ENCODE data around the gene NKX2-4.

NKX2-4 gene

DNA sequence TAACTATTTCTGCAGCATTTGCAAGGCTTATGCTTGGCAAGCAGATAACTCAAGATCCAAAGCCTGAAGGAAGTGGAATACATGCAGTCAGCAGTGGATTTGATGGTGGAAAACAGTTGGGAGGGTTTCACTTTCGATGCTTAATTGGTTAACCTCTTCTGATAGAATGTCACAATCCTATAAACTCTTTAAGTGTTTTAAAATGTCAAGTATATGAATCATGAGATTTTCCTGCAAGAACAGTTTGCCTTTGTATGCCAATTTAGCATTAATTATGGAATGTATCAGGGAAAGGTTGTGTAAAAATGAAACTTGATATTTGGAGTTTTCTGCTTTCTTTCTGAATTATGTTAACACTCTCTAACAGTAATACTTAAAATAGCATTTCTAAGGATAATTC, 36.6 kb downstream of the NKX2-4 start:
- Histone ChIP-seq H3K27me3 (ENCODE audit: control insufficient read depth, insufficient read depth, low read length) (no peaks in the 10 kb centered on the region), H3K9me3 (ENCODE audit: control insufficient read depth, low read length) (no peaks in the 10 kb centered on the region), H2AFZ (no peak overlapping the region), H3K36me3 (ENCODE audit: control insufficient read depth, insufficient read depth, low read length) (no peaks in the 10 kb centered on the region), H3K9ac (no peak overlapping the region), H3K27ac (no peak overlapping the region), H3K4me3 (ENCODE audit: low read depth, low read length) (no peak overlapping the region), H3K4me2 (ENCODE audit: low read length) (no peak overlapping the region), H3K79me2 (no peaks in the 10 kb centered on the region), H3K4me1 (no peaks in the 10 kb centered on the region)
- TF ChIP-seq CTCF (IDR thresholded peaks at IDR 0.05): no peak

DNA sequence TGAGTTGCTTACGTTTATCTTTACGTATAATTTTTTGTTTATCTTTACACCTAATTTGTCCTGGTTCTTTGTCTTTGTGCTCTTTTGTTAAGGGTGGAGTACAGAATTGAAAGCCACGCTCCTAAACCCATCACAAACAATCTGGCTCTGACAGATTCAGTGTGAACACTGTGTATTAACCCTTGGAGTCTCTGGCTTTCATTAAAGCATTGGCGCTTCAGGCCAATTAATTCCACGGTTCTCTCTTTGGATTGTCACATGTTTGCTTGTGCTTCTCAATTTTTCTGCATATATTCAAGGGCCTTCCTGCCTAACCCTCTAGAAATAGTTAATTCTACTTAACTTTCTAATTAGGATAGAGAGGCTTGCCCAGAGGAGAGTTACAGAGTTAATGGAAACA, 38.6 kb downstream of the NKX2-4 start:
- Histone ChIP-seq H3K4me3 (ENCODE audit: low read depth, low read length) (no peak overlapping the region), H3K27ac (no peak overlapping the region), H2AFZ (no peak overlapping the region), H3K79me2 (no peaks in the 10 kb centered on the region), H3K4me2 (ENCODE audit: low read length) (no peak overlapping the region), H3K4me1 (no peaks in the 10 kb centered on the region), H3K27me3 (ENCODE audit: control insufficient read depth, insufficient read depth, low read length) (no peaks in the 10 kb centered on the region), H3K9me3 (ENCODE audit: control insufficient read depth, low read length) (no peaks in the 10 kb centered on the region), H3K9ac (no peak overlapping the region), H3K36me3 (ENCODE audit: control insufficient read depth, insufficient read depth, low read length) (no peaks in the 10 kb centered on the region)
- TF ChIP-seq CTCF (IDR thresholded peaks at IDR 0.05): no peak

DNA sequence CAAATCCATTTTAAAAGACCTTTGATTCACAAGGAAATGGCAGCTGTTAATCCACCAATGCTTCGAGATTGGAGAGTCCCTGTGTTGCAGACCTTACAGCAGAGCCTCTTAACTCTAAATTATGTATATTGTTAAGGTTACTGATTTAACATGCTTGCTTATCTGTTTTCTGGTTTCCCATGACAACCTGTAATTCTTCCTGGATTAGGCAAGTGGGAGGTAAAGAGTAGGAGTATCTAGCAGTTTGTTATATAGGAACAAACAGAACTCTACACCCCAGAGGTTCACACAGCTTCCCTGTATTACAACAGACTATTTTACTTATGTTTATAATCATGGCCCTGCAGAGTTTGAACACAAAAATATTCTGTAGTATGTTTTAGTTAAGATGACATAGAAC, 39.5 kb downstream of the NKX2-4 start:
- H3K36me3 ChIP-seq (ENCODE audit: control insufficient read depth, insufficient read depth, low read length): no peaks in the 10 kb centered on the region
- H3K27me3 ChIP-seq (ENCODE audit: control insufficient read depth, insufficient read depth, low read length): no peaks in the 10 kb centered on the region
- no peak overlapping the region for H2AFZ ChIP-seq
- no peaks in the 10 kb centered on the region for H3K9me3 ChIP-seq (ENCODE audit: control insufficient read depth, low read length)
- no peak overlapping the region for H3K4me3 ChIP-seq (ENCODE audit: low read depth, low read length)
- no peak overlapping the region for H3K27ac ChIP-seq
- H3K4me2 ChIP-seq (ENCODE audit: low read length): no peak overlapping the region
- TF ChIP-seq CTCF (IDR thresholded peaks at IDR 0.05): no peak
- H3K79me2 ChIP-seq: no peaks in the 10 kb centered on the region
- no peak overlapping the region for H3K9ac ChIP-seq
- H3K4me1 ChIP-seq: no peaks in the 10 kb centered on the region

GRCh38 chr20:21356386-21356785, 40.9 kb downstream of the NKX2-4 start:
- Histone ChIP-seq H3K4me1 (no peaks in the 10 kb centered on the region), H3K27me3 (ENCODE audit: control insufficient read depth, insufficient read depth, low read length) (no peaks in the 10 kb centered on the region), H3K79me2 (no peaks in the 10 kb centered on the region), H3K36me3 (ENCODE audit: control insufficient read depth, insufficient read depth, low read length) (no peaks in the 10 kb centered on the region), H3K4me3 (ENCODE audit: low read depth, low read length) (no peak overlapping the region), H3K9me3 (ENCODE audit: control insufficient read depth, low read length) (no peaks in the 10 kb centered on the region), H3K4me2 (ENCODE audit: low read length) (no peak overlapping the region), H3K9ac (no peak overlapping the region), H2AFZ (no peak overlapping the region), H3K27ac (no peak overlapping the region)
- TF ChIP-seq CTCF (IDR thresholded peaks at IDR 0.05): no peak

DNA sequence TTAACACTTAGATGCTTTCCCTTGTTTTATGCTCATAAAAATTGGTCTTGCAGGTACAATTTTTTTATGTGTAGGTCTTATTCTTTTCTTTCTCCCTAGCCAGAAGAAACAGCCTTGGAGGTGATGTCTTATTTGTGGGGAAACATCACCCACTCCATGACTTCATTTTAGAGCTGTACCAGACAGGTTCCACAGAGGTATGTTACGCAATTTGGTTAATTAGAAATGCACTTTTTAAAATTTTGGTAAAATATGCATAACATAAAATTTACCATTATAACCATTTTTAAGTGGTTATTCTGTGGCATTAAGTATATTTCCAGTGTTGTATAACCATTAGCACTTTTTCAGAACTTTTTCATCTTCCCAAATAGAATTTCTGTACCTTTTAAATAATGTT, 41.3 kb downstream of the NKX2-4 start:
- Histone ChIP-seq H3K36me3 (ENCODE audit: control insufficient read depth, insufficient read depth, low read length) (no peaks in the 10 kb centered on the region), H2AFZ (no peak overlapping the region), H3K27ac (no peak overlapping the region), H3K79me2 (no peaks in the 10 kb centered on the region), H3K4me3 (ENCODE audit: low read depth, low read length) (no peak overlapping the region), H3K9me3 (ENCODE audit: control insufficient read depth, low read length) (no peaks in the 10 kb centered on the region), H3K27me3 (ENCODE audit: control insufficient read depth, insufficient read depth, low read length) (no peaks in the 10 kb centered on the region), H3K4me2 (ENCODE audit: low read length) (no peak overlapping the region), H3K4me1 (no peaks in the 10 kb centered on the region), H3K9ac (no peak overlapping the region)
- no peak for TF ChIP-seq CTCF (IDR thresholded peaks at IDR 0.05)

Data from parathyroid adenoma (tissue), 2 donors.